Fibroblast of pulmonary artery (primary cell): ENCODE results near the gene TLX1.

Source experiments
- DNase-seq: peaks from one replicate; pipeline ENCODE4 v3.0.0-alpha.2; 2010; ENCODE audit warnings: low read depth
- H3K4me3 ChIP-seq: replicated peaks from 2 replicates; pipeline ENCODE4 v1.5.1; 2011; ENCODE audit warnings: low read depth, mild to moderate bottlenecking, control low read depth, low read length, moderate library complexity
- TF ChIP-seq, protein P1 (sequence below): IDR thresholded peaks from 2 replicates; pipeline ENCODE4 v1.5.1; 2011; ENCODE audit warnings: mild to moderate bottlenecking, control low read depth, low read length, inconsistent platforms; ENCODE audit errors: missing control alignments

Gene TLX1

DNA sequence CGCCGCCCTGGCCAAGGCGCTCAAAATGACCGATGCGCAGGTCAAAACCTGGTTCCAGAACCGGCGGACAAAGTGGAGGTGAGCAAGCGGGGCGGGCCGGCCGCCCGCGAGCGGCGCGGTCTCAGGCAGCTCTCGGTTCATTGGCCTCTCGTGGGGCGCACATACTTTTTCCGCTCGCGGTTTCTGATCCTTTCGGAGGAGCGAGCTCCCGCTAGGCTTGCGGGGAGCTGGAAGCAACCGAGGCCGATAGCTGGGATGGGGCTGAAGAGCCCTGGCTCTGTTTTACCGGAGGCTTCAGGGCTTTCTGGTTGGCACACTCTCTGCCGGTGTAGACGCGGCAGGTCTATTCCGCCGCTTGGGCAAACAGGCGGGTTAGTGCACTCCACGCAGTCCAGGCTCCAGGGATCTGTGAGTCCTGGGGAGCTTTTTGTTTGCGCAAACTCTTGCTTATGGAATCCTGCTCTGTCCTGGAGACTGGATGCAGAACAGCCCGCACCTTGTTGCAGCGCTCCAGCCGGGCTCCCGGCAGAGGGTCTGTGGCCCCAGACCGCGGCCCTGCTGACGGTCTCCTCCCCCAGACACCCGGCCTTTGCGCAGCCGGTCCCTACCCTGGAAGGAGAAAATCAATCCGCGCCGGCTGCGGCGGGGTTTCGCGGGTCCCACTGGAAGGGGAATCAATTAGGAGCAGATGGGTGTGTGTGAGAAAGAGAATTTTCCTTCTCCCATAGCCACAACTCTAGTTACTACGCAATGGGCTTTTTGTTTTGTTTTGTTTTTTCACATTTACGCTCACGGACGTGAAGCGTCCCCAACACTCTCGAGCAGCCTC is 3.4 kb downstream of the TLX1 start:
- TF ChIP-seq, protein P1, sequence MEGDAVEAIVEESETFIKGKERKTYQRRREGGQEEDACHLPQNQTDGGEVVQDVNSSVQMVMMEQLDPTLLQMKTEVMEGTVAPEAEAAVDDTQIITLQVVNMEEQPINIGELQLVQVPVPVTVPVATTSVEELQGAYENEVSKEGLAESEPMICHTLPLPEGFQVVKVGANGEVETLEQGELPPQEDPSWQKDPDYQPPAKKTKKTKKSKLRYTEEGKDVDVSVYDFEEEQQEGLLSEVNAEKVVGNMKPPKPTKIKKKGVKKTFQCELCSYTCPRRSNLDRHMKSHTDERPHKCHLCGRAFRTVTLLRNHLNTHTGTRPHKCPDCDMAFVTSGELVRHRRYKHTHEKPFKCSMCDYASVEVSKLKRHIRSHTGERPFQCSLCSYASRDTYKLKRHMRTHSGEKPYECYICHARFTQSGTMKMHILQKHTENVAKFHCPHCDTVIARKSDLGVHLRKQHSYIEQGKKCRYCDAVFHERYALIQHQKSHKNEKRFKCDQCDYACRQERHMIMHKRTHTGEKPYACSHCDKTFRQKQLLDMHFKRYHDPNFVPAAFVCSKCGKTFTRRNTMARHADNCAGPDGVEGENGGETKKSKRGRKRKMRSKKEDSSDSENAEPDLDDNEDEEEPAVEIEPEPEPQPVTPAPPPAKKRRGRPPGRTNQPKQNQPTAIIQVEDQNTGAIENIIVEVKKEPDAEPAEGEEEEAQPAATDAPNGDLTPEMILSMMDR = no peak
- H3K4me3 ChIP-seq = no peak overlapping the region
- DNase-seq = no peak

DNA sequence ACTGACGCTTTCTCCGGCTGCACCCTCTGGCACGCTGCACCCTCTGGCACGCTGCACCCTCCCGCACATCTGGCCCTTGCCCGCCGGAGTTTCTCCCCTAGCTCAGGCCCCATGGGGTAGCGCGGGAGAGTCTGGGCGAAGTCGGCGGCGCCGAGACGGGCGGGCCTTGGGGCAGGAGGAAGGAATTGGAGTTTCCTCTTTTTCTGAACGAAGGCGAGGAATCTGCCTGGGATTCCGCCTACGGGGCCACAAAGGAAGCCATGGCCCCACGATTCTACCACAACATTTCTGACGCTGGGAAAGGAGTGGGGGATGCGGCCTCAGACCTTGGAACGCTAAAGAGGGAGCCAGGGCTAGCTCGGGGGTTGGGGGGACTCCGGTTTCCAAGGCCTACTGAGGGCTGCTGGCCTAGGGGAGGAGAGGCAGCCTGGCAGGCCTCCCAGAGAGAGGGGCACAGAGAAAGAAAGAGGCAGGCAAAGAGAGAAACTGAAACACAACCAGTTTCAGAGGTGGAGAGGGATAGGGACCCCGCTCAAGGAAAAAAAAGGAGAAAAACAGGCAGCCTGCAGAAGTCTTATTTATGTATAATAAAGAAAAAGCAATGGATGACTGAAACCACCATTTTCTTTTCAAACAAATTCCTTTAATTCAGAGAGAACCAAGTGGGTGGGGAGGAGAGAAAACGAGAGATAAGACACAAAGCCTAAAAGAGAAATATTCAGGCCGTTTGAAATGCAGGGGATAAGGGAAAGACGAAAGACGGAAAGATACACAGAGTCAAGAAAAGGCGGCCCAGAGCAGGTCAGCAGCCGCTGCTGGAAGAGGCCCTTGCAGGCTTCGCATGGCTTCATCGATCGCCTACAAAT is 4.3 kb downstream of the TLX1 start:
- no peak overlapping the region for H3K4me3 ChIP-seq
- TF ChIP-seq, protein P1 = no peak

DNA sequence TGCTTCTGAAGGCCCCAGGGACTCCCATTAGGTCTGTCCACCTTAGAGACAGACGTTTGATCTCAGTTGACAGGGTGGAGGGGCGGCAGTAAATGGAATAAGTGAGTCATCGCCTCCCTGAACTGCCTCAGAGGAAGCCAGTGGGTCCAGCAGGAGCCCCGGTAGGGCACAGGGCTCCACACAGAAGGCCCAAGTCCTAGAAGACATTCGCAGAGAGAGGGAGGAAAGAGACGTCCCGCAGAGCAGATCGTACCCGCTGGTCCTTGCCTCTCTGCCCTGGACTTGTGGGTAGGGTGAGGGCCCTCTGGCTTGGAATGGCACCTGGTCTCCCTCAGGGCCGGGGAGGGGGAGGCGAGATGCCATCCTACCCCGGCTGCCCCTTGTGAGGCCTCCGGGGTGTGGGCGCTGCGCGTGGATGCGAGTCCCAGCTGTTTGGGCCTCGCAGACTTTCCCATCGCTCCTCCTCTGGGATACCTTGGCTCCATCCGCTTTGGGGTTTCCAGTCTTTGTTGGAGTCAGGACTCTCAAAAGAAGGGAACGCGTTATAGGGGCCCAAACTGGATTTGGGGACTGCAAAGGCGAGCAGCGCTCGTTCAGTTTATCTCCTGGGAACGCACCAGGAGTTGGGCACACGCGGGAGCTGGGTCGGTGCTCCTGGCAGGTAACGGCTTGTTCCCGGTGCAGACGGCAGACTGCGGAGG is 5.1 kb downstream of the TLX1 start:
- TF ChIP-seq, protein P1 = no peak
- H3K4me3 ChIP-seq = no peak overlapping the region
- DNase-seq = no peak

More for the DNA sequence above, 4.3 kb downstream of the TLX1 start:
- DNase-seq = no peak

DNA sequence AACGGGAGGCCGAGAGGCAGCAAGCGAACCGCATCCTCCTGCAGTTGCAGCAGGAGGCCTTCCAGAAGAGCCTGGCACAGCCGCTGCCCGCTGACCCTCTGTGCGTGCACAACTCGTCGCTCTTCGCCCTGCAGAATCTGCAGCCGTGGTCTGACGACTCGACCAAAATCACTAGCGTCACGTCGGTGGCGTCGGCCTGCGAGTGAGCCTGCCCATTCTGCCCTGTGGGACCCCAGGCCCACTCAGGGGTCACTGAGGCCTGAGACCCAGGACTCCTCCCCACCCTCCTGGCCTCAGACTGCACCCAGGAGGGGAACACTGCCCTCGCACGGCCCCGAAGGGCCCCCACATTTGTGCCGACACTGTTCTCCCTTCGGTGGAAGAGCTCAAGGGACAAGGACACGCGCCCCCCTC is 5.6 kb downstream of the TLX1 start:
- TF ChIP-seq, protein P1 = no peak
- H3K4me3 ChIP-seq = no peak overlapping the region
- no peak for DNase-seq

DNA sequence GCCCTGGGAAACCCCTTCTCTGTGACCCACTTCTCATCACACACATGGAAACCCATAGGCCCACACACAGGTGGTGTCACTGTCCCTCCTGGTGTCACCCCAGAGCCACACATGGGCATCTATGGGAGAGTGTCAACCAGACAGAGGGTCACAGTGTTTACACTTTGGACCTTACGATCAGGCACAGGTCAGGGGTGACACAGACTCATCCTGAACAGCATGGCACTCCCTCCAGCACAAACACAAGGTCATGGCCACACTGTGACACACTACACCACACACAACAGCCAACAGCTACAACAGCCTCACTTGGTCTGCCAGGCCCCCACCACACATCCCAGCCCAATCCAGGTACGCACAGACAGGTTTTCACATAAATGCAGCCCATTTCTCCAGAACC is 6.2 kb downstream of the TLX1 start:
- TF ChIP-seq, protein P1 = no peak
- DNase-seq = no peak
- H3K4me3 ChIP-seq = no peak overlapping the region

DNA sequence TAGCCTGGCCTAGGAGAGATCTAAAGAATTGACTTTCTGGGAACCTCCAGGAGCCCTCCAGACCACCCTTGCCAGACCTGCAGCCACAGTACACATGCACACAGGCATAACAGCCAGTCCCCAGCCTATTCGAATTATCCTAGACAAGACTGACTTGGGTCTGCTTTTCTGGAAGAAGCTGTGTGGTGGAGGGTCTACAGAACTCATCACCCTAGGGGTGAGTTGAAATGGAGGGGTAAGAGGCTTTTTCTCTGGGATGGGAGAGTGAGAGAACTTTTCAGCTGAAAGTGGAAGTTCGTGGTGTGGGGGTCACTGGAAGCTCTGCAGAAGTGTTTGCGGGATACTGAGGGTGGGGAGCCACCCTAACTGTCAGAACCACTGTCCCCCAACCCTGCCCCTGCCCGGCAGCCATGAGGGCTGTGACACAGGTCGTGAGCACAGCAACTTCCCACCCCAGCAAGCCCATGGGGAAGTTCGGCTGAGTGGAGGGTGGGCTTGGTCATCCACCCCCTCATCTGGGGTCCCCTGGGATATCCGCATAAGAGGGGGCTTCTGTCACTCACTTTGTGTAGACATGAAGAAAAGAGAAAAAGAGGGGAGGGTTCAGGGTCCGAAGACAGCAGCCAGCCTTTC is 7.8 kb downstream of the TLX1 start:
- DNase-seq = no peak
- H3K4me3 ChIP-seq = no peak overlapping the region
- TF ChIP-seq, protein P1 = no peak
